ENCODE measurements around the gene MGAT1. TPM values are rescaled to one million over a fixed set of nuclear protein-coding genes. Genes with fewer than 3 reads are reported as not detected.

MGAT1 gene
- total RNA-seq, 5 donors from 2014 or later (not counting 1 experiment from before 2014, with no cell fraction given): 83.1 to 198 (median 145) TPM

DNA sequence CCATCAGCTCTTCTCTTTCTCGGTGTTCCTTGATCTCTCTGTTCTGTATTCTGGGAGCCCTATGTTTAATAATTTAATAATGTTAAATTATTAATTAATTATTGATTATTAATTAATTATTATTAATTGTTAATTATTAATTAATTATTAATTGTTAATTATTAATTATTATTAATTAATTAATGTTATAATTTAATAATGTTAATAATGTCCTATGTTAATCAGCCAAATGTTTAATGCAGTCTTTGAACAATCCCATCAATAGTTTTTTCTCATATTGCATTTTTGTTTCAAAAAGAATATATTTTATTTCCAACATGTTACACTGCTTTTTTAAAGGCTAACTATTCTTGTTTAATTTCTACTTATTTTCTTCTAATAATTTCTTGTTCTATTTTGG, 26.2 kb downstream of the MGAT1 start:
- Mint-ChIP-seq H3K27ac (no peak overlapping the region), H3K4me1 (no peaks in the 10 kb centered on the region), H3K27me3 (peaks cover 8 to 15% of the 10 kb centered on the region in 2 donors), H3K9me3 (peaks cover 4 to 14% (median 8%) of the 10 kb centered on the region in 3 donors), H3K4me3 (no peak overlapping the region), H3K36me3 (peaks cover 3% of the 10 kb centered on the region)
- Histone ChIP-seq H3K27me3 (replicated peaks in 1 of 2; ENCODE audit: control insufficient read depth in 2 of 2, extremely low read depth in 1 of 2, insufficient read depth in 2 of 2, low read length in 1 of 2) (peaks cover 0 to 13% of the 10 kb centered on the region in 2 experiments), H3K9me3 (no peaks in the 10 kb centered on the region), H3K4me3 (ENCODE audit: control insufficient read depth in 1 of 2, extremely low read depth in 1 of 2, low read length in 1 of 2) (no peak overlapping the region), H3K27ac (ENCODE audit: low read length) (no peak overlapping the region), H3K36me3 (ENCODE audit: control insufficient read depth in 2 of 2, extremely low read depth in 1 of 2, insufficient read depth in 1 of 2, low read length in 1 of 2) (no peaks in the 10 kb centered on the region), H3K4me1 (ENCODE audit: control insufficient read depth in 1 of 2, extremely low read depth in 1 of 2, insufficient read depth in 2 of 2, low read length in 2 of 2) (no peaks in the 10 kb centered on the region)
- no CpG with 5 or more reads among the region's 1 CpG for WGBS (ENCODE audit: insufficient coverage)
- no peak for ATAC-seq (replicated peaks in 1 of 4)
- DNase-seq: no peak
- POLR2A ChIA-PET: no interaction called here
- CTCF ChIA-PET: no interaction called here

GRCh38 chr5:180775624-180776023, 27.0 kb downstream of the MGAT1 start:
- Mint-ChIP-seq H3K27me3 (peaks cover 8 to 15% of the 10 kb centered on the region in 2 donors), H3K36me3 (peaks cover 3% of the 10 kb centered on the region), H3K9me3 (peaks cover 4 to 14% (median 8%) of the 10 kb centered on the region in 3 donors), H3K4me1 (no peaks in the 10 kb centered on the region), H3K27ac (no peak overlapping the region), H3K4me3 (no peak overlapping the region)
- Histone ChIP-seq H3K27me3 (replicated peaks in 1 of 2; ENCODE audit: control insufficient read depth in 2 of 2, extremely low read depth in 1 of 2, insufficient read depth in 2 of 2, low read length in 1 of 2) (peaks cover 0 to 13% of the 10 kb centered on the region in 2 experiments), H3K4me1 (ENCODE audit: control insufficient read depth in 1 of 2, extremely low read depth in 1 of 2, insufficient read depth in 2 of 2, low read length in 2 of 2) (no peaks in the 10 kb centered on the region), H3K27ac (ENCODE audit: low read length) (no peak overlapping the region), H3K9me3 (no peaks in the 10 kb centered on the region), H3K36me3 (ENCODE audit: control insufficient read depth in 2 of 2, extremely low read depth in 1 of 2, insufficient read depth in 1 of 2, low read length in 1 of 2) (no peaks in the 10 kb centered on the region), H3K4me3 (ENCODE audit: control insufficient read depth in 1 of 2, extremely low read depth in 1 of 2, low read length in 1 of 2) (no peak overlapping the region)
- ChIA-PET CTCF (no interaction called here), POLR2A (no interaction called here)
- ATAC-seq (replicated peaks in 1 of 4) (no peak), DNase-seq (no peak)
- WGBS (ENCODE audit: insufficient coverage): 89% methylated on average over 2 of the region's 7 CpGs

GRCh38 chr5:180771839-180772238, 30.8 kb downstream of the MGAT1 start:
- Histone ChIP-seq H3K27ac (ENCODE audit: low read length) (no peak overlapping the region), H3K4me1 (ENCODE audit: control insufficient read depth in 1 of 2, extremely low read depth in 1 of 2, insufficient read depth in 2 of 2, low read length in 2 of 2) (no peaks in the 10 kb centered on the region), H3K4me3 (ENCODE audit: control insufficient read depth in 1 of 2, extremely low read depth in 1 of 2, low read length in 1 of 2) (no peak overlapping the region), H3K9me3 (no peaks in the 10 kb centered on the region), H3K36me3 (ENCODE audit: control insufficient read depth in 2 of 2, extremely low read depth in 1 of 2, insufficient read depth in 1 of 2, low read length in 1 of 2) (no peaks in the 10 kb centered on the region), H3K27me3 (replicated peaks in 1 of 2; ENCODE audit: control insufficient read depth in 2 of 2, extremely low read depth in 1 of 2, insufficient read depth in 2 of 2, low read length in 1 of 2) (peaks cover 0 to 13% of the 10 kb centered on the region in 2 experiments)
- H3K4me3 Mint-ChIP-seq: no peak overlapping the region
- H3K4me1 Mint-ChIP-seq: no peaks in the 10 kb centered on the region
- no peak for ATAC-seq (replicated peaks in 1 of 4)
- H3K9me3 Mint-ChIP-seq: peaks cover 4 to 19% (median 8%) of the 10 kb centered on the region in 3 donors
- no peak overlapping the region for H3K27ac Mint-ChIP-seq
- H3K36me3 Mint-ChIP-seq: peaks cover 3% of the 10 kb centered on the region
- ChIA-PET CTCF (no interaction called here), POLR2A (no interaction called here)
- no peak for DNase-seq
- H3K27me3 Mint-ChIP-seq: peaks cover 14 to 15% of the 10 kb centered on the region in 2 donors

GRCh38 chr5:180769821-180770220, 32.8 kb downstream of the MGAT1 start:
- no peaks in the 10 kb centered on the region for H3K4me1 ChIP-seq (ENCODE audit: control insufficient read depth in 1 of 2, extremely low read depth in 1 of 2, insufficient read depth in 2 of 2, low read length in 2 of 2)
- ChIA-PET POLR2A (interaction anchor here in 1 of 2 donors (0.7 kb wide), 1 partner anchor 904 kb away, joined by 3 read pairs; no protein-coding TSS in a partner anchor), CTCF (no interaction called here)
- H3K36me3 ChIP-seq (ENCODE audit: control insufficient read depth in 2 of 2, extremely low read depth in 1 of 2, insufficient read depth in 1 of 2, low read length in 1 of 2): no peaks in the 10 kb centered on the region
- peaks cover 4 to 24% (median 11%) of the 10 kb centered on the region in 3 donors for H3K9me3 Mint-ChIP-seq
- H3K36me3 Mint-ChIP-seq: peaks cover 3% of the 10 kb centered on the region
- no peak overlapping the region for H3K4me3 ChIP-seq (ENCODE audit: control insufficient read depth in 1 of 2, extremely low read depth in 1 of 2, low read length in 1 of 2)
- H3K27me3 ChIP-seq (replicated peaks in 1 of 2; ENCODE audit: control insufficient read depth in 2 of 2, extremely low read depth in 1 of 2, insufficient read depth in 2 of 2, low read length in 1 of 2): peaks cover 0 to 11% of the 10 kb centered on the region in 2 experiments
- WGBS (ENCODE audit: insufficient coverage): no CpG with 5 or more reads among the region's 3 CpGs
- no peak overlapping the region for H3K27ac Mint-ChIP-seq
- no peaks in the 10 kb centered on the region for H3K4me1 Mint-ChIP-seq
- ATAC-seq (replicated peaks in 1 of 4) (no peak), DNase-seq (no peak)
- peaks cover 15 to 24% of the 10 kb centered on the region in 2 donors for H3K27me3 Mint-ChIP-seq
- no peak overlapping the region for H3K4me3 Mint-ChIP-seq
- no peak overlapping the region for H3K27ac ChIP-seq (ENCODE audit: low read length)
- H3K9me3 ChIP-seq: no peaks in the 10 kb centered on the region

DNA sequence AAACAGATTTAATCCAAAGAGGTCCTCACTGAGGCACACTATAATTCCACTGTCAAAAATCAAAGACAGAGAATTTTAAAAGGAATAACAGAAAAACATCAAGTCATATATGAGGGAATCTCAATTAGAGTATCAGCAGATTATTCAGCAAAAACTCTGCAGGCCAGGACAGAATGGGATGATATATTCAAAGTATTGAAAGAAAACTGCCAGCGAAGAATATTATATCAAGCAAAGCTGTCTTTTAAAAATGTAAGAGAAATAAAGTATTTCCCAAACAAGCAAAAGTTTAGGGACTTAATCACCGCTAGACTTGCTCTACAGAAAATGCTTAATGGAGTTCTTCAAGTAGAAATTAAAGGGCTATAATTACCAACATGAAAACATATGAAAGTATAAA, 47.0 kb downstream of the MGAT1 start:
- no peak overlapping the region for H3K27ac Mint-ChIP-seq
- H3K27me3 Mint-ChIP-seq: peaks cover 6 to 22% of the 10 kb centered on the region in 2 donors
- H3K9me3 Mint-ChIP-seq: peaks cover 4 to 17% (median 11%) of the 10 kb centered on the region in 3 donors
- no peaks in the 10 kb centered on the region for H3K4me1 ChIP-seq (ENCODE audit: control insufficient read depth in 1 of 2, extremely low read depth in 1 of 2, insufficient read depth in 2 of 2, low read length in 2 of 2)
- H3K9me3 ChIP-seq: peaks cover 2% of the 10 kb centered on the region
- ChIA-PET CTCF (no interaction called here), POLR2A (no interaction called here)
- ATAC-seq (replicated peaks in 1 of 4) (no peak), DNase-seq (no peak)
- peaks cover 0 to 24% of the 10 kb centered on the region in 2 experiments for H3K27me3 ChIP-seq (replicated peaks in 1 of 2; ENCODE audit: control insufficient read depth in 2 of 2, extremely low read depth in 1 of 2, insufficient read depth in 2 of 2, low read length in 1 of 2)
- WGBS (ENCODE audit: insufficient coverage): no CpG with 5 or more reads among the region's 2 CpGs
- H3K36me3 ChIP-seq (ENCODE audit: control insufficient read depth in 2 of 2, extremely low read depth in 1 of 2, insufficient read depth in 1 of 2, low read length in 1 of 2): no peaks in the 10 kb centered on the region
- H3K4me1 Mint-ChIP-seq: no peaks in the 10 kb centered on the region
- no peak overlapping the region for H3K4me3 Mint-ChIP-seq
- no peak overlapping the region for H3K27ac ChIP-seq (ENCODE audit: low read length)
- H3K4me3 ChIP-seq (ENCODE audit: control insufficient read depth in 1 of 2, extremely low read depth in 1 of 2, low read length in 1 of 2): no peak overlapping the region
- no peaks in the 10 kb centered on the region for H3K36me3 Mint-ChIP-seq

DNA sequence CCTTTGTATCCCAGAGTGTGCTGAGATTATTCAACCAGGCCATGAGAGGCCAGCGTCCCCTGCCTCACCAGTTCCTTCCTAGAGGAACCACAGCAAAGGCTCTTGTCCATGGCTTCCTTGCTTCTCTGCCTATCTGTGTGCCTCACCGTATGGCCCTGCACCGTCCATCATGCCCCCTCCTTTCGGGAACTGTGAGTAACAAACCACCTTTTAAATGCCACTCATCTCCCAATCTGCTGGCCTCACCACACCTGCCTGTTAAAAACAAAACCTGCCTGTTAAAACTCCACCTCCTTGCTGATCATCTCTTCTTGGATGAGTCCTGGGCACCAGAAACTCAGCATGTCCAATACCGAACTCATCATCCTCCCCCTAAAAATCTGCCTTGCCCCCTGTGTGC, 58.4 kb downstream of the MGAT1 start:
- ATAC-seq (replicated peaks in 1 of 4) (no peak), DNase-seq (no peak)
- H3K9me3 ChIP-seq: no peaks in the 10 kb centered on the region
- H3K36me3 ChIP-seq (ENCODE audit: control insufficient read depth in 2 of 2, extremely low read depth in 1 of 2, insufficient read depth in 1 of 2, low read length in 1 of 2): no peaks in the 10 kb centered on the region
- H3K27ac ChIP-seq (ENCODE audit: low read length): no peak overlapping the region
- Mint-ChIP-seq H3K4me1 (no peaks in the 10 kb centered on the region), H3K9me3 (no peaks in the 10 kb centered on the region), H3K4me3 (no peak overlapping the region), H3K27me3 (peaks cover 5 to 6% of the 10 kb centered on the region in 2 donors), H3K27ac (no peak overlapping the region), H3K36me3 (no peaks in the 10 kb centered on the region)
- H3K27me3 ChIP-seq (replicated peaks in 1 of 2; ENCODE audit: control insufficient read depth in 2 of 2, extremely low read depth in 1 of 2, insufficient read depth in 2 of 2, low read length in 1 of 2): peaks cover 2 to 23% of the 10 kb centered on the region in 2 experiments
- no peaks in the 10 kb centered on the region for H3K4me1 ChIP-seq (ENCODE audit: control insufficient read depth in 1 of 2, extremely low read depth in 1 of 2, insufficient read depth in 2 of 2, low read length in 2 of 2)
- ChIA-PET CTCF (no interaction called here), POLR2A (no interaction called here)
- H3K4me3 ChIP-seq (ENCODE audit: control insufficient read depth in 1 of 2, extremely low read depth in 1 of 2, low read length in 1 of 2): no peak overlapping the region
- WGBS (ENCODE audit: insufficient coverage): 58% methylated on average over 5 of the region's 5 CpGs

- POLR2A ChIA-PET: no interaction called here
- no peaks in the 10 kb centered on the region for H3K4me1 ChIP-seq (ENCODE audit: control insufficient read depth in 1 of 2, extremely low read depth in 1 of 2, insufficient read depth in 2 of 2, low read length in 2 of 2)
Observed at GRCh38 chr5:180742727-180743126, 59.9 kb downstream of the MGAT1 start.

More at GRCh38 chr5:180742727-180743126, 59.9 kb downstream of the MGAT1 start:
- H3K36me3 ChIP-seq (ENCODE audit: control insufficient read depth in 2 of 2, extremely low read depth in 1 of 2, insufficient read depth in 1 of 2, low read length in 1 of 2): no peaks in the 10 kb centered on the region
- no peaks in the 10 kb centered on the region for H3K9me3 Mint-ChIP-seq
- no peak overlapping the region for H3K4me3 Mint-ChIP-seq
- peaks cover 2 to 22% of the 10 kb centered on the region in 2 experiments for H3K27me3 ChIP-seq (replicated peaks in 1 of 2; ENCODE audit: control insufficient read depth in 2 of 2, extremely low read depth in 1 of 2, insufficient read depth in 2 of 2, low read length in 1 of 2)
- WGBS (ENCODE audit: insufficient coverage): 20% methylated on average over 6 of the region's 6 CpGs
- no peaks in the 10 kb centered on the region for H3K9me3 ChIP-seq
- no peaks in the 10 kb centered on the region for H3K36me3 Mint-ChIP-seq
- CTCF ChIA-PET: no interaction called here
- no peak overlapping the region for H3K27ac Mint-ChIP-seq
- DNase-seq (no peak), ATAC-seq (replicated peaks in 1 of 4) (no peak)
- no peak overlapping the region for H3K27ac ChIP-seq (ENCODE audit: low read length)
- H3K4me3 ChIP-seq (ENCODE audit: control insufficient read depth in 1 of 2, extremely low read depth in 1 of 2, low read length in 1 of 2): no peak overlapping the region
- H3K4me1 Mint-ChIP-seq: no peaks in the 10 kb centered on the region
- H3K27me3 Mint-ChIP-seq: peaks cover 15 to 17% of the 10 kb centered on the region in 2 donors
